ENCODE measurements around the gene MYO6. TPM values are rescaled to one million over a fixed set of nuclear protein-coding genes. Genes with fewer than 3 reads are reported as not detected.
"Not testable (repeated sequence)": the region's sequence is repeated elsewhere in the genome, so short reads cannot be mapped to it uniquely, and the experiment has no call there.

MYO6 gene
- total RNA-seq, 1 experiment from 2014 or later: 6.9 TPM

DNA sequence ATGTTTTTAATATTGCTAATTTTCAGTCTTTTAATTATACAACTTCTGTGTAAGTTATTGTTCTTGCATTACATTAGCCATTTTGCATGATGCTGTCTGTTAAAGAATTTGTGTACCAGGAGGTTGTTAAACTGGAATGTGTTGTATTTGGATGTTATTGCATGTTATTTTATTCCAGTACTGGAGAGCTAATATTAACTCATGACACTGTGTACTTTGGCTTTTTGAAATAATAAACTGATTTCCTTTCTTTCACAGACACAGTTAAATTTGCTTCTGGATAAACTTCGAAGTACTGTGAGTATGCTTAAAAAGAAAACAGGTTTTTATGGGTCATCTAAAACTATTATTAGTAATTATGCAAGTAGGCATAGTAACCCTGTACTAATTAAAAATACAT is 121.3 kb downstream of the MYO6 start:
- H3K9me3 ChIP-seq (replicated peaks): no peaks in the 10 kb centered on the region
- H3K27me3 ChIP-seq: no peaks in the 10 kb centered on the region
- H3K27ac ChIP-seq: no peak overlapping the region
- no peak overlapping the region for H3K4me3 ChIP-seq
- H3K36me3 ChIP-seq: no peaks in the 10 kb centered on the region
- no peak for DNase-seq
- H3K4me1 ChIP-seq: peaks cover 4% of the 10 kb centered on the region; the same call in 1 of the 2 replicates

DNA sequence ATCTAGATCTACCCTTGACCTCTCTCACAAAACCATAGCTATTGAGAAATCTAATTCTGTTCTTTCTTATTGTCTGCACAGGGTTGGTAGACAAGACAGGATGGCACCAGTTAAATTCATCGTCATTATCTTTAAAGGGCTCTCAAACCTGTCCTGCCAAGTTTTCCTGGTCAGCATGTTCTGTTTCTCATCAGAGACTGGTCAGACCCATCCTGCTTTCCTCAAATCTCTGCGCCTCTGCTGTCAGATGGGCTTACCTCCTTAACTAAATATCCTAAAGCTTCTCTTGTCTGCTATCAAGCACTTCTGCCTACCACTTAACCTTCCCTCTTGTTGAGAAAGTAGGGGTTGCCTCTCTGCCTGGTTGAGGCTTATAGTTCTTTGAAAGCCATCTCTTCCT is 125.2 kb downstream of the MYO6 start:
- DNase-seq: no peak
- no peak overlapping the region for H3K4me3 ChIP-seq
- no peaks in the 10 kb centered on the region for H3K27me3 ChIP-seq
- peaks cover 4% of the 10 kb centered on the region; the same call in 1 of the 2 replicates for H3K4me1 ChIP-seq
- H3K36me3 ChIP-seq: no peaks in the 10 kb centered on the region
- H3K27ac ChIP-seq: no peak overlapping the region
- no peaks in the 10 kb centered on the region for H3K9me3 ChIP-seq (replicated peaks)

- H3K4me3 ChIP-seq: no peak overlapping the region
- no peaks in the 10 kb centered on the region for H3K27me3 ChIP-seq
- no peak for DNase-seq
- no peaks in the 10 kb centered on the region for H3K36me3 ChIP-seq
- peaks cover 4% of the 10 kb centered on the region; the same call in 1 of the 2 replicates for H3K4me1 ChIP-seq
- H3K9me3 ChIP-seq (replicated peaks): no peaks in the 10 kb centered on the region
- H3K27ac ChIP-seq: no peak overlapping the region
Measured at GRCh38 chr6:75876152-75876551, 127.1 kb downstream of the MYO6 start.

DNA sequence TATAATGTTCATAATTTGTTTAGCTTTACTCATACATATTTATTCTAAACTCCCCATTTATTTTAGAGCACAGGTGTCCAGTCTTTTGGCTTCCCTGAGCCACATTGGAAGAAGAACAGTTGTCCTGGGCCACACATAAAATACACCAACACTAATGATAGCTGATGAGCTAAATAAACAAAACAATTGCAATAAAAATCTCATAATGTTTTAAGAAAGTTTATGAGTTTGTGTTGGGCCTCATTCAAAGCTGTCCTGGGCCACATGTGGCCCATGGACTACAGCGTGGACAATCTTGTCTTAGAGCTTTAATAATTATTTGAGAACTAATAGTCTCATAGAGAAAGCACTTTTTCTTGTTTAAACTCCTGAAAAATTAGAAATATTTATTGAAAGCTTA is 131.3 kb downstream of the MYO6 start:
- Histone ChIP-seq H3K4me1 (no peaks in the 10 kb centered on the region), H3K27me3 (no peaks in the 10 kb centered on the region)
- DNase-seq: no peak

DNA sequence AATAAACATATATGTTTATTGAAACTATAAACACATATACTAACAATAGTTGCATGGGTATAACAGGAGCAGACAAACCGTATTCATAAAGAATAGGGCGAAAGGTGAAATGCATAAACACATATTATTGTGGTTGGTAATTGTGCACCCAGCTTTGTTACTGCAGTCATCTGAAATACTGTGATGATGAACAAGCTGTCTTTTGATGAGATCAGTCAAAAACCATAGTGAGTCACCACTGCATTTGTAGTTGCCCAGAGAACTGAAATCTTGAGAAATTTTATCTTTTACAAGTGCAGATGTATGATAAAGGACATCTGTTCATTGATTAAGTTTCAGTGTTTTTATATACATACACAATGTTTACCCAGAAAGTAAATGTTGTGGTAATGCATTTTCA is 133.7 kb downstream of the MYO6 start:
- Histone ChIP-seq H3K9me3 (replicated peaks) (no peaks in the 10 kb centered on the region), H3K36me3 (0 out of 2 replicates have a peak, but pooled peaks cover 2% of the 10 kb centered on the region), H3K4me3 (no peak overlapping the region), H3K4me1 (no peaks in the 10 kb centered on the region), H3K27ac (no peak overlapping the region), H3K27me3 (no peaks in the 10 kb centered on the region)
- no peak for DNase-seq

More for the DNA sequence above, 131.3 kb downstream of the MYO6 start:
- H3K4me3 ChIP-seq: no peak overlapping the region
- H3K27ac ChIP-seq: no peak overlapping the region
- H3K9me3 ChIP-seq (replicated peaks): no peaks in the 10 kb centered on the region
- H3K36me3 ChIP-seq: 0 out of 2 replicates have a peak, but pooled peaks cover 2% of the 10 kb centered on the region

GRCh38 chr6:75884822-75885221 is 135.8 kb downstream of the MYO6 start:
- H3K27me3 ChIP-seq: no peaks in the 10 kb centered on the region
- no peak overlapping the region for H3K4me3 ChIP-seq
- H3K4me1 ChIP-seq: no peaks in the 10 kb centered on the region
- 0 out of 2 replicates have a peak, but pooled peaks cover 2% of the 10 kb centered on the region for H3K36me3 ChIP-seq
- DNase-seq: no peak
- no peak overlapping the region for H3K27ac ChIP-seq
- no peaks in the 10 kb centered on the region for H3K9me3 ChIP-seq (replicated peaks)

DNA sequence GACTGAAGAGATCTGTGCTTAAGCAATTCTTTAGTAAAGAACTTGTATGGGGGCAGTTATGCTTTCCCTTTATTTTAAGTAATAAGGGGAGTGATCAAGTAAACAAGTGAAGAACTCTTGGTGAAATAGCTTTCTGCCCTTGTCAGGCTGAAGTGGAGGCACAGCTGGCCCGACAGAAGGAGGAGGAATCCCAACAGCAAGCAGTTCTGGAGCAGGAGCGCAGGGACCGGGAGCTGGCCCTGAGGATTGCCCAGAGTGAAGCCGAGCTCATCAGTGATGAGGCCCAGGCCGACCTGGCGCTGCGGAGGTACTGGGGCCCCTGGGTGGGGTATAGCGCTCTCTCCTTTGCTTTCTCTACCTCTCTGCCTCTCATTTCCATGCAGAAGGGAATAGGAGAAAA is 143.3 kb downstream of the MYO6 start:
- Histone ChIP-seq H3K4me1 (no peaks in the 10 kb centered on the region), H3K27me3 (no peaks in the 10 kb centered on the region), H3K4me3 (no peak overlapping the region), H3K36me3 (no peaks in the 10 kb centered on the region; the same call in 1 of the 2 replicates), H3K27ac (no peak overlapping the region), H3K9me3 (replicated peaks) (no peaks in the 10 kb centered on the region)
- DNase-seq: no peak

GRCh38 chr6:75893058-75893775 is 144.2 kb downstream of the MYO6 start:
- Histone ChIP-seq H3K9me3 (replicated peaks) (no peaks in the 10 kb centered on the region), H3K4me1 (no peaks in the 10 kb centered on the region), H3K27me3 (no peaks in the 10 kb centered on the region), H3K27ac (no peak overlapping the region), H3K4me3 (no peak overlapping the region), H3K36me3 (no peaks in the 10 kb centered on the region; the same call in 1 of the 2 replicates)
- DNase-seq: peak in 1 of 2 experiments; percentile 82

GRCh38 chr6:75893776-75894152 is 144.7 kb downstream of the MYO6 start:
- no peaks in the 10 kb centered on the region for H3K4me1 ChIP-seq
- DNase-seq: no peak
- no peaks in the 10 kb centered on the region for H3K9me3 ChIP-seq (replicated peaks)
- H3K36me3 ChIP-seq: no peaks in the 10 kb centered on the region; the same call in 1 of the 2 replicates
- H3K27me3 ChIP-seq: no peaks in the 10 kb centered on the region
- no peak overlapping the region for H3K4me3 ChIP-seq
- no peak overlapping the region for H3K27ac ChIP-seq

GRCh38 chr6:75896526-75896925 is 147.5 kb downstream of the MYO6 start:
- Histone ChIP-seq H3K27ac (no peak overlapping the region), H3K4me1 (no peaks in the 10 kb centered on the region), H3K27me3 (no peaks in the 10 kb centered on the region), H3K9me3 (replicated peaks) (no peaks in the 10 kb centered on the region), H3K4me3 (no peak overlapping the region), H3K36me3 (no peaks in the 10 kb centered on the region; the same call in 1 of the 2 replicates)
- DNase-seq: no peak

DNA sequence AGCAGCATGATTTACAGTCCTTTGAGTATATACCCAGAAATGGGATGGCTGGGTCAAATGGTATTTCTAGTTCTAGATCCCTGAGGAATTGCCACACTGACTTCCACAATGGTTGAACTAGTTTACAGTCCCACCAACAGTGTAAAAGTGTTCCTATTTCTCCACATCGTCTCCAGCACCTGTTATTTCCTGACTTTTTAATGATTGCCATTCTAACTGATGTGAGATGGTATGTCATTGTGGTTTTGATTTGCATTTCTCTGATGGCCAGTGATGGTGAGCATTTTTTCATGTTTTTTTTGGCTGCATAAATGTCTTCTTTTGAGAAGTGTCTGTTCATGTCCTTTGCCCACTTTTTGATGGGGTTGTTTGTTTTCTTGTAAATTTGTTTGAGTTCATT is 151.2 kb downstream of the MYO6 start:
- not testable (repeated sequence) for H3K9me3 ChIP-seq (replicated peaks); DNase-seq; H3K4me3 ChIP-seq; H3K36me3 ChIP-seq; H3K4me1 ChIP-seq; H3K27me3 ChIP-seq; H3K27ac ChIP-seq

DNA sequence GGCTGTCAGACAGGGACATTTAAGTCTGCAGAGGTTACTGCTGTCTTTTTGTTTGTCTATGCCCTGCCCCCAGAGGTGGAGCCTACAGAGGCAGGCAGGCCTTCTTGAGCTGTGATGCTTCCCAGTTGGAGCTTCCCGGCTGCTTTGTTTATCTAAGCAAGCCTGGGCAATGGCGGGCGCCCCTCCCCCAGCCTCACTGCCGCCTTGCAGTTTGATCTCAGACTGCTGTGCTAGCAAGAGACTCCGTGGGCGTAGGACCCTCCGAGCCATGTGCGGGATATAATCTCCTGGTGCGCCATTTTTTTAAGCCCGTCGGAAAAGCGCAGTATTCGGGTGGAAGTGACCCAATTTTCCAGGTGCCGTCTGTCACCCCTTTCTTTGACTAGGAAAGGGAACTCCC is 156.1 kb downstream of the MYO6 start:
- H3K4me3 ChIP-seq; DNase-seq; H3K27me3 ChIP-seq; H3K36me3 ChIP-seq; H3K9me3 ChIP-seq (replicated peaks); H3K27ac ChIP-seq; H3K4me1 ChIP-seq: not testable (repeated sequence)

GRCh38 chr6:75906871-75907270 is 157.8 kb downstream of the MYO6 start:
- no peak overlapping the region for H3K27ac ChIP-seq
- no peaks in the 10 kb centered on the region for H3K9me3 ChIP-seq (replicated peaks)
- H3K4me1 ChIP-seq: no peaks in the 10 kb centered on the region
- H3K27me3 ChIP-seq: no peaks in the 10 kb centered on the region
- no peak overlapping the region for H3K4me3 ChIP-seq
- H3K36me3 ChIP-seq: no peaks in the 10 kb centered on the region
- DNase-seq: no peak

DNA sequence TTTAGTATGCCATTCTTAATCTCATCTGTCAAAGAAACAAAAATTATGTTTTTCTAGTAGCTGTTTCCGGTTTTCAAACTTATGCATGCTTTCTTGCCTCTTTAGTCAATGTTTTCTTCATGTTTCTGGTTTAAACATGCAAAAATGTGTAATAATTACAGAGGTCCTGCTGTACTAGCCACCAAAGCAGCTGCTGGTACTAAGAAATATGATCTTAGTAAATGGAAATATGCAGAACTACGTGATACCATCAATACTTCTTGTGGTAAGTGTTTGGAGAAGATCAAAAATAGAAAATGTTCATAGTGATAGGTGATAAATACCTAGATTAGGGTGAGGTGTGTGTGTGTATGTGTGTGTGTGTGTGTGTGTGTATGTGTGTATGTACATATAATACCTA is 158.4 kb downstream of the MYO6 start:
- no peaks in the 10 kb centered on the region for H3K27me3 ChIP-seq
- DNase-seq: no peak

DNA sequence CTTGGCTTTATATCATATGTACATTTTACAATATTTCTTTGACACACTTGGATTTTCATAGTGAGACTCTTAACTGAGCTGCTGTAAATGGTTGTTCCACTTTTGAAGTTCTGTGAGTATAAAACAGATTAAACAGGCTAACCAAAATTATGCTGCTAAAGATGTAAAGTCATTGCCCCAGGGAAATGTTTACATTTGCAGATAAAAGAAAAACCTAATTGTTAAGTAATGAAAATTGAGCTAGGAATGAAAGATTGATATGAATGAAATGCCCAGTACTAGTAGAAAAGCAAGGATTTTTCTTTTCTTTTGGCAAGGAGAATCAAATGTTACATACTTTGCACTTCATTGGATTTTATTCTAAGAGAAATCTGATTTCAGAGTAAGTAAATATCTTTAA is 164.0 kb downstream of the MYO6 start:
- H3K9me3 ChIP-seq (replicated peaks): no peaks in the 10 kb centered on the region
- H3K27ac ChIP-seq: no peak overlapping the region
- H3K36me3 ChIP-seq: no peaks in the 10 kb centered on the region
- H3K27me3 ChIP-seq: no peaks in the 10 kb centered on the region
- H3K4me3 ChIP-seq: no peak overlapping the region
- H3K4me1 ChIP-seq: no peaks in the 10 kb centered on the region
- DNase-seq: no peak

More for the DNA sequence above, 158.4 kb downstream of the MYO6 start:
- H3K36me3 ChIP-seq: no peaks in the 10 kb centered on the region
- no peak overlapping the region for H3K27ac ChIP-seq
- no peak overlapping the region for H3K4me3 ChIP-seq
- no peaks in the 10 kb centered on the region for H3K9me3 ChIP-seq (replicated peaks)
- no peaks in the 10 kb centered on the region for H3K4me1 ChIP-seq

DNA sequence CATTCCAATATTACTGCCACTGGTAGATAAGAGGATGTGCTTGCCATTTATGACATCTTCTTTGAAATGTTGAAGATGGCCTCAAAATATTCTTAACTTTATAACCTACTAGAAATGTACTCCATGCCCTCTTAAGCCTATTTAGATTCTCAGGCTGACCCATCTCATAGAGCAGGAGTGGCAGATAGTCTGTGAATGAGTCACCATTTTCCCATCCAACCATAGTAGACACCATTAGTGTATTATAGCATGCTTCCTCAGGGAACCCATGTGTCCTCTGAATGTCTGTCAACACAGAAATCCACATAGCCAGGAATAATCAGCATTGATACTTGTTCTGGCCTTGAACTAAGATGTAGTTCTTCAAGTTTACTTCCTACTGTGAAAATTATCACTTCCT is 173.2 kb downstream of the MYO6 start:
- no peaks in the 10 kb centered on the region for H3K36me3 ChIP-seq
- H3K9me3 ChIP-seq (replicated peaks): 0 out of 2 replicates have a peak, but pooled peaks cover 3% of the 10 kb centered on the region
- H3K4me3 ChIP-seq: no peak overlapping the region
- peaks cover 3% of the 10 kb centered on the region; the same call in 1 of the 2 replicates for H3K4me1 ChIP-seq
- H3K27me3 ChIP-seq: no peaks in the 10 kb centered on the region
- peak in 1 of 2 experiments; percentile 21 for DNase-seq
- H3K27ac ChIP-seq: no peak overlapping the region

Data from SJCRH30 (cell line).